ENCODE measurements around the gene LDLRAD3.

DNA sequence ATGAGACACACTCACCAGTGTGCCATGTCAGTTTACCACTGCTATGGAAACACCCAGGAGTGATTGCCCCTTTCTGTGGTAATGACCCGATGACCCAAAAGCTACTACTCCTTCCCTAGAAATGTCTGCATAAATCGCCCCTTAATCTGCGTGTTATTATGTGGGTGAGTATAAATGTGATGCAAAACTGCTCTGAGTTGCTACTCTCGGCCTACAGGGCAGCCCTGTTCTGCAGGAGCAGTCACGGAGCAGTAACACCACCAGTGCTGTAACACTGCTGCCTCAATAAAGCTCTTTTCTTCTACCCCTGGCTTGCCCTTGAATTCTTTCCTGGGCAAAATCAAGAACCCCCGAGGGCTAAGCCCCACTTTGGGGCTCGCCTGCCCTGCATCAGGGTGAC is 9.6 kb upstream of the LDLRAD3 start:
- no peak for TF ChIP-seq POLR2A (IDR thresholded peaks at IDR 0.05; ENCODE audit: low read length)
- no peak for TF ChIP-seq GATA1 (IDR thresholded peaks at IDR 0.05; ENCODE audit: low read depth, low read length)

Measured in erythroblast (primary cell).